HUES48 (cell line): ENCODE measurements around the gene YAE1.

Experiments used
- H3K27ac ChIP-seq: one replicate; pipeline ENCODE4 v1.7.0; 2013; ENCODE audit warnings: low read depth, low read length, inconsistent platforms
- H3K27me3 ChIP-seq: 2 replicates; pipeline ENCODE4 v1.6.1; 2013; ENCODE audit warnings: mild to moderate bottlenecking, low read length; ENCODE audit not compliant: control insufficient read depth, insufficient read depth
- H3K36me3 ChIP-seq: 2 replicates; pipeline ENCODE4 v1.6.1; 2013; ENCODE audit warnings: low read length; ENCODE audit not compliant: control insufficient read depth, insufficient read depth
- H3K4me1 ChIP-seq: 2 replicates; pipeline ENCODE4 v1.6.1; 2013; ENCODE audit warnings: mild to moderate bottlenecking, low read length; ENCODE audit not compliant: control insufficient read depth, insufficient read depth
- H3K4me3 ChIP-seq: 2 replicates; pipeline ENCODE4 v1.5.1; 2013; ENCODE audit warnings: mild to moderate bottlenecking, low read depth, low read length
- H3K9ac ChIP-seq: 2 replicates; pipeline ENCODE4 v1.6.1; 2013; ENCODE audit warnings: mild to moderate bottlenecking, low read depth, low read length, moderate library complexity
- H3K9me3 ChIP-seq: 2 replicates; pipeline ENCODE4 v1.6.1; 2013; ENCODE audit warnings: low read length; ENCODE audit not compliant: control insufficient read depth, insufficient read depth

The YAE1 gene

DNA sequence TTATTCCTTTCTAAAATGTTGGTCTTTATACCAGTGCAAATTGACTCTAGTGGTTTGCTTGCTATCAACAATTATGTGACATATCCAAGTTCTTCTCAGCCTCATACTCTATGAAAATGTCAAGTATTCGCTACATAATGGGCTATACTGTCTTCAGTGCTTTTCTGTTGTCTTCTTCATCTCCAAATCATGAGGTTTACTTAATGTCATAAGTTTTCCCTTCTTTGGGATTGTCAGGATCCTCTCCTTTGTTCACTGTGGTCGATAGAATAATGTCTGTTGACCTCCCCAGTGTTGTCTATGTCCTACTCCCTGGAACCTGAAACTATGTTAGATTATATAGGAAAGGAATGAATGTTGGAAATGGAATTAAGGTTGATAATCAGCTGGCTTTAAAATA lies 40.7 kb downstream of the YAE1 start:
- Histone ChIP-seq H3K27me3 (peaks cover 23% of the 10 kb centered on the region), H3K4me1 (no peaks in the 10 kb centered on the region), H3K4me3 (no peak overlapping the region), H3K27ac (no peak overlapping the region), H3K36me3 (no peaks in the 10 kb centered on the region), H3K9ac (no peak overlapping the region), H3K9me3 (no peaks in the 10 kb centered on the region)

GRCh38 chr7:39607865-39608264 lies 41.7 kb downstream of the YAE1 start:
- H3K4me3 ChIP-seq, result no peak overlapping the region
- H3K36me3 ChIP-seq, result no peaks in the 10 kb centered on the region
- H3K4me1 ChIP-seq, result no peaks in the 10 kb centered on the region
- no peaks in the 10 kb centered on the region for H3K9me3 ChIP-seq
- H3K9ac ChIP-seq, result no peak overlapping the region
- H3K27ac ChIP-seq, result no peak overlapping the region
- H3K27me3 ChIP-seq, result peaks cover 23% of the 10 kb centered on the region

DNA sequence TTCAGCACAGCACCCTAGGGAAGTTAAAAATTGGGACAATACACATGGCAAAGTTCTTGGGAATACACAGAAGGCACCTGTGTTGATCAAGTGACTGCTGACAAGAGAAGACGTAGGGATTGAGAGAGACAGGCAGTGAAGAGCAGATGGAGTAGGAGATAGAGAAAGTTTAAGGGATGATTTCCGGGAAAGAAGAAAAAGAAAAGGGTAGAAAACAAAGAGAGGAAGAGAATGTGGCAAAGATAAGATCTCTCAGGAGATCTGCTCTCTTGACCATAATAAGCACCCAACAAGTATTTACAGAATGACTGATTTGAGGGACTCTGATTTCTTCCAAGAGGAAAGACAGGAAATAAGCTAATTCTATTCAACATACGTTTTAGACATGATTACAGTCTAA lies 42.1 kb downstream of the YAE1 start:
- Histone ChIP-seq H3K9me3 (no peaks in the 10 kb centered on the region), H3K4me1 (no peaks in the 10 kb centered on the region), H3K27me3 (peaks cover 23% of the 10 kb centered on the region), H3K4me3 (no peak overlapping the region), H3K27ac (no peak overlapping the region), H3K36me3 (no peaks in the 10 kb centered on the region), H3K9ac (no peak overlapping the region)

- no peaks in the 10 kb centered on the region for H3K36me3 ChIP-seq
- no peaks in the 10 kb centered on the region for H3K9me3 ChIP-seq
- peaks cover 23% of the 10 kb centered on the region for H3K27me3 ChIP-seq
- H3K4me3 ChIP-seq, result peak overlapping the region; percentile 56
- no peak overlapping the region; the same call in 1 of the 2 replicates for H3K9ac ChIP-seq
- H3K27ac ChIP-seq, result no peak overlapping the region
- no peaks in the 10 kb centered on the region for H3K4me1 ChIP-seq
These were observed 43.1 kb downstream of the YAE1 start for GRCh38 chr7:39609113-39609934.

- Histone ChIP-seq H3K27me3 (peaks cover 23% of the 10 kb centered on the region), H3K4me1 (no peaks in the 10 kb centered on the region), H3K27ac (no peak overlapping the region), H3K36me3 (no peaks in the 10 kb centered on the region), H3K9ac (no peak overlapping the region), H3K9me3 (no peaks in the 10 kb centered on the region), H3K4me3 (peak overlapping the region; percentile 56)
These were observed 43.7 kb downstream of the YAE1 start for GRCh38 chr7:39609935-39610263.

- H3K27ac ChIP-seq, result no peak overlapping the region
- no peaks in the 10 kb centered on the region for H3K4me1 ChIP-seq
- peaks cover 21% of the 10 kb centered on the region for H3K27me3 ChIP-seq
- H3K36me3 ChIP-seq, result no peaks in the 10 kb centered on the region
- H3K4me3 ChIP-seq, result no peak overlapping the region
- H3K9me3 ChIP-seq, result no peaks in the 10 kb centered on the region
- no peak overlapping the region for H3K9ac ChIP-seq
These were observed 47.4 kb downstream of the YAE1 start for GRCh38 chr7:39613577-39613976.

DNA sequence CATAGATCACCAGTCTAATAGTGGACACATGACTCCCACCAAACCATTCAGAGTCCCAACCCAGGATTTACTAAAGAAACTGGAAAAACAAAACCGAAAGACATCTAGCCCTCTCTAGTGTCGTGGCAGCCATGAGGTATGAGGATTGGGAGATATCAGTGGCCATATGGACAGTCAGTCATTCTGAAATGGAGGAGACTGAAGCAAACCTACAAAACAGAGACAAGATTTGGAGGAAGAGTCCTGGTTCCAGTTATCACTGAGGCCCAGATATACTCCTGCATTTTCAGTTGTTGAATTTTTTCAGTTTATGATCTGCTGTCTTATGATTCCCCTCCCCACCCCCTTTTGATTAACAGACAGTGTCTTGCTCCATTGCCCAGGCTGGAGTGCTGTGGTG lies 48.1 kb downstream of the YAE1 start:
- Histone ChIP-seq H3K4me1 (no peaks in the 10 kb centered on the region), H3K27ac (no peak overlapping the region)

GRCh38 chr7:39615350-39615975 lies 49.3 kb downstream of the YAE1 start:
- Histone ChIP-seq H3K4me1 (no peaks in the 10 kb centered on the region), H3K27ac (no peak overlapping the region), H3K9me3 (no peaks in the 10 kb centered on the region), H3K9ac (no peak overlapping the region), H3K27me3 (peaks cover 3% of the 10 kb centered on the region; the same call in 1 of the 2 replicates), H3K4me3 (no peak overlapping the region), H3K36me3 (no peaks in the 10 kb centered on the region)

More for the DNA sequence above, 48.1 kb downstream of the YAE1 start:
- no peak overlapping the region for H3K4me3 ChIP-seq
- H3K9me3 ChIP-seq, result no peaks in the 10 kb centered on the region
- no peaks in the 10 kb centered on the region for H3K36me3 ChIP-seq
- H3K27me3 ChIP-seq, result peaks cover 14% of the 10 kb centered on the region
- no peak overlapping the region for H3K9ac ChIP-seq

GRCh38 chr7:39616138-39616537 lies 49.9 kb downstream of the YAE1 start:
- Histone ChIP-seq H3K9ac (no peak overlapping the region), H3K27me3 (no peaks in the 10 kb centered on the region), H3K4me1 (no peaks in the 10 kb centered on the region), H3K27ac (no peak overlapping the region), H3K4me3 (no peak overlapping the region), H3K9me3 (no peaks in the 10 kb centered on the region), H3K36me3 (no peaks in the 10 kb centered on the region)

DNA sequence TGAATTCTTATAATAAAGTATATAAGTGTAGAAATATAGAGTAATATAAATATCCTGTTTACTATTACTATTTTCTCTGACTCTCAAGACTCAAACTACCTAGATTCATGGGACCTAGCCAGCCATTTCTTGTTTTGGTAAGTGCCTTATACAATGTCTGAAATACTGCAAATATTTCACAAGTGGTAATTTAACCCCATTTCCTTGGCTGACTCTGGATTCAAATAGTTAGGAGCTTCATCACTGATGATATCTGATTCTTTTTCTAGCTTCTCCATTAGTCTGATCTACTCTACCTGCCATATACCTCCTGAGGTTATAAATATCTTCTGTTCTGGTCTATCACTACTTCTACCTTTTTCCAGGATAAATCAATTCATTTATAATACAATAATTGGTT lies 50.8 kb downstream of the YAE1 start:
- H3K9ac ChIP-seq, result no peak overlapping the region
- H3K4me3 ChIP-seq, result no peak overlapping the region
- H3K36me3 ChIP-seq, result no peaks in the 10 kb centered on the region
- no peaks in the 10 kb centered on the region; the same call in 1 of the 2 replicates for H3K4me1 ChIP-seq
- H3K9me3 ChIP-seq, result no peaks in the 10 kb centered on the region
- H3K27me3 ChIP-seq, result no peaks in the 10 kb centered on the region
- no peak overlapping the region for H3K27ac ChIP-seq

DNA sequence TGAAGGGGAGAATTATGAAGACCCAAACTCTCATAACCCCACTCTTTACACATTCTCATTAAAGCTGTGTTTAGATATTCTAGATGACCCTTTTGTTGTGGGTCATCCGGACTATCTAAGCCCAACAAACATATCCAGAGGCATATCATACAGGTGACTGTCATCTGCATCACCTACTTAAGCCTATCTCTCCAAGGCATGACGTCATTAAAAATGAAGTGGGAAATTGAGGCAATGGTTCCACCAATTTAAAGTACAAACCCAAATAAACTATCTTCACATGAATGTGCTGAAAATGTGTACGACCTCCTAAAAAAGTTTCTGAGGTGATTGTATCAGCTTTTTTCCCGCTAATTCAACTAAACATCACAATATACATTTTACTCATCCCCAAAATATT lies 52.7 kb downstream of the YAE1 start:
- no peaks in the 10 kb centered on the region for H3K27me3 ChIP-seq

More for the DNA sequence above, 52.7 kb downstream of the YAE1 start:
- H3K9ac ChIP-seq, result no peak overlapping the region
- H3K36me3 ChIP-seq, result no peaks in the 10 kb centered on the region
- H3K4me1 ChIP-seq, result peaks cover 6% of the 10 kb centered on the region
- H3K4me3 ChIP-seq, result no peak overlapping the region
- no peak overlapping the region for H3K27ac ChIP-seq
- no peaks in the 10 kb centered on the region for H3K9me3 ChIP-seq
